Testis (tissue), 3 donors: ENCODE results near the gene ARSD. TPM values are rescaled to one million over a fixed set of nuclear protein-coding genes. Genes with fewer than 3 reads are reported as not detected.

Source experiments
- DNase-seq: peaks from one replicate; pipeline ENCODE4 v3.0.0-alpha.2; 2019
- H3K27ac ChIP-seq, 2 donors: fragments of 200-600 bp; sonication (generic); one replicate each; pipeline ENCODE4 v1.5.1; 2019
- H3K27me3 ChIP-seq: fragments of 200-600 bp; sonication (generic); one replicate; pipeline ENCODE4 v1.5.1; 2019
- H3K36me3 ChIP-seq: fragments of 200-600 bp; sonication (generic); one replicate; pipeline ENCODE4 v1.5.1; 2017; ENCODE audit warnings: low read depth; ENCODE audit errors: missing control alignments
- H3K4me1 ChIP-seq: fragments of 200-600 bp; sonication (generic); one replicate; pipeline ENCODE4 v1.5.1; 2019
- H3K4me3 ChIP-seq, 2 donors: fragments of 200-600 bp; sonication (generic); one replicate each; pipeline ENCODE4 v1.5.1; 2017 to 2019
- H3K9me3 ChIP-seq: fragments of 200-600 bp; sonication (generic); one replicate; pipeline ENCODE4 v1.5.1; 2017
- CTCF ChIP-seq, 3 experiments: fragments of 450-650 bp in 2 of 3; fragments of 200-600 bp in 1 of 3; sonication (generic) in 1 of 3; IDR thresholded peaks; one replicate each; pipeline ENCODE4 v1.5.1; 2016 to 2019; ENCODE audit warnings: antibody characterized with exemption in 3 of 3, mild to moderate bottlenecking in 2 of 3, moderate library complexity in 1 of 3
- POLR2A ChIP-seq: fragments of 450-650 bp; IDR thresholded peaks from one replicate; pipeline ENCODE4 v1.6.1; 2017; ENCODE audit warnings: antibody characterized with exemption, mild to moderate bottlenecking, moderate library complexity
- WGBS, 2 donors: methylation state at CpG; one replicate each; pipeline ENCODE4 v1.1.5; 2018; 5-methylcytosine and 5-hydroxymethylcytosine counted together
- intact Hi-C: fragments of 100-400 bp; cut with DNase I; formaldehyde crosslinking; loops from one replicate; pipeline ENCODE4 v1.15.1; 2023; ENCODE audit warnings: low total_unique reads
- polyA plus RNA-seq: library from polyadenylated mRNA; stranded (reverse); fragments of 350-450 nt; fragmentation: Illumina TruSeq; extraction: RNeasy Lipid Tissue Mini Kit (QIAGEN cat#74804); gene quantifications from one replicate; pipeline ENCODE4 v1.2.3, GENCODE V29; 2014; ENCODE audit warnings: low read depth, low replicate concordance; ENCODE audit not compliant: insufficient read depth
- total RNA-seq, 2 donors: library from RNA; depleted of rRNA; stranded (reverse); fragments of >200 nt; gene quantifications; one replicate each; pipeline ENCODE4 v1.2.3, GENCODE V29; 2016

ARSD gene
- total and polyA plus RNA-seq, 3 donors from 2014 or later = 14.6 to 37.0 (median 25.4) TPM

- TF ChIP-seq POLR2A = no peak
- no peak for TF ChIP-seq CTCF (IDR thresholded peaks at IDR 0.05)
- no peaks in the 10 kb centered on the region for H3K36me3 ChIP-seq
- WGBS, 2 donors = 86 to 94% methylated on average over 2 to 9 of the region's 9 CpGs
Observed at GRCh38 chrX:2921750-2922149, 7.4 kb downstream of the ARSD start.

DNA sequence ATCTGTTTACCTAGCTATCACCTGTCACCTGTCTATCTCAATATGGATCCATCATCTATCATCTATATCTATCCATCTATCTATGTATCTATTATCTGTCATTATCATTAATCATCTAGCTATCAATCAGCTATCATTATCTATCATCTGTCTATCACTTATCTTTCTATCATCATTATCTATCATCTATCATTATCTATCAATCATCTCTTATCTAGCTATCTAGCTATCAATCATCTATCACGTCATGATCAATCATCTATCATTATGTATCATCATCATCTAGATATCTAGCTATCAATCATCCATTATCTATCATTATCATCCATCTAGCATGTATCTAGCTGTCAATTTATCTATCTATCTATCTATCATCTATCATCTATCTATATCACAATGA lies 7.9 kb downstream of the ARSD start:
- H3K4me1 ChIP-seq = no peaks in the 10 kb centered on the region
- H3K4me3 ChIP-seq = no peak overlapping the region
- DNase-seq = no peak
- no peak for TF ChIP-seq POLR2A
- no peak for TF ChIP-seq CTCF (IDR thresholded peaks at IDR 0.05)
- intact Hi-C loops = no loop called here
- no peaks in the 10 kb centered on the region for H3K27me3 ChIP-seq
- H3K36me3 ChIP-seq = no peaks in the 10 kb centered on the region
- no peaks in the 10 kb centered on the region for H3K9me3 ChIP-seq
- 86 to 100% methylated on average over 1 of the region's 1 CpG for WGBS, 2 donors
- no peak overlapping the region for H3K27ac ChIP-seq

More at GRCh38 chrX:2921750-2922149, 7.4 kb downstream of the ARSD start:
- intact Hi-C loops = no loop called here
- H3K4me3 ChIP-seq = no peak overlapping the region
- H3K9me3 ChIP-seq = no peaks in the 10 kb centered on the region
- no peaks in the 10 kb centered on the region for H3K27me3 ChIP-seq
- H3K4me1 ChIP-seq = no peaks in the 10 kb centered on the region
- H3K27ac ChIP-seq = no peak overlapping the region
- DNase-seq = no peak

GRCh38 chrX:2917767-2918166 lies 11.4 kb downstream of the ARSD start:
- no peaks in the 10 kb centered on the region for H3K4me1 ChIP-seq

GRCh38 chrX:2913118-2913517 lies 16.0 kb downstream of the ARSD start:
- H3K36me3 ChIP-seq = no peaks in the 10 kb centered on the region
- TF ChIP-seq CTCF (IDR thresholded peaks at IDR 0.05) (no peak), POLR2A (no peak)
- no peaks in the 10 kb centered on the region for H3K4me1 ChIP-seq
- intact Hi-C loops = no loop called here
- WGBS, 2 donors = 78% methylated on average over 3 of the region's 3 CpGs; no CpG with 5 or more reads in 1 of the 2 donors
- no peaks in the 10 kb centered on the region for H3K27me3 ChIP-seq
- H3K4me3 ChIP-seq = no peak overlapping the region
- H3K27ac ChIP-seq = no peak overlapping the region
- H3K9me3 ChIP-seq = no peaks in the 10 kb centered on the region
- no peak for DNase-seq

More at GRCh38 chrX:2917767-2918166, 11.4 kb downstream of the ARSD start:
- no peak for DNase-seq
- Histone ChIP-seq H3K27me3 (no peaks in the 10 kb centered on the region), H3K27ac (no peak overlapping the region), H3K36me3 (no peaks in the 10 kb centered on the region), H3K4me3 (no peak overlapping the region), H3K9me3 (no peaks in the 10 kb centered on the region)
- TF ChIP-seq POLR2A = no peak
- no peak for TF ChIP-seq CTCF (IDR thresholded peaks at IDR 0.05)
- 70% methylated on average over 20 of the region's 23 CpGs; no CpG with 5 or more reads in 1 of the 2 donors for WGBS, 2 donors
- intact Hi-C loops = no loop called here

GRCh38 chrX:2910109-2910508 lies 19.0 kb downstream of the ARSD start:
- H3K27ac ChIP-seq = no peak overlapping the region
- no peaks in the 10 kb centered on the region for H3K27me3 ChIP-seq
- intact Hi-C loops = no loop called here
- no peaks in the 10 kb centered on the region for H3K36me3 ChIP-seq
- DNase-seq = no peak
- no peak for TF ChIP-seq CTCF (IDR thresholded peaks at IDR 0.05)
- TF ChIP-seq POLR2A = no peak
- H3K9me3 ChIP-seq = no peaks in the 10 kb centered on the region
- H3K4me3 ChIP-seq = no peak overlapping the region
- 96 to 99% methylated on average over 3 of the region's 3 CpGs for WGBS, 2 donors
- no peaks in the 10 kb centered on the region for H3K4me1 ChIP-seq
